Breast epithelium (tissue), 4 donors: ENCODE results near the gene EPN2. TPM values are rescaled to one million over a fixed set of nuclear protein-coding genes. Genes with fewer than 3 reads are reported as not detected.

Source experiments
- DNase-seq, 2 donors: peaks; one replicate each; pipeline ENCODE4 v3.0.0-alpha.2; 2019; ENCODE audit warnings: low spot score in 2 of 2
- H3K27ac ChIP-seq, 2 donors: fragments of 200-600 bp; sonication (generic) in 1 of 2; one replicate each; pipeline ENCODE4 v1.5.1; 2016 to 2019; ENCODE audit warnings: mild to moderate bottlenecking in 1 of 2
- H3K27me3 ChIP-seq, 2 donors: fragments of 200-600 bp; sonication (generic) in 1 of 2; one replicate each; pipeline versions ENCODE4 v1.5.1 to v1.6.0; 2017 to 2019; ENCODE audit warnings: control low read depth in 1 of 2, mild to moderate bottlenecking in 1 of 2
- H3K36me3 ChIP-seq: fragments of 200-600 bp; one replicate; pipeline ENCODE4 v1.5.1; 2019
- H3K4me1 ChIP-seq, 2 donors: fragments of 200-600 bp; sonication (generic); one replicate each; pipeline ENCODE4 v1.5.1; 2016 to 2019; ENCODE audit warnings: control low read depth in 1 of 2
- H3K4me3 ChIP-seq, 3 donors: fragments of 200-600 bp; sonication (generic); 1 replicate in 2 of 3; 2 replicates in 1 of 3; pipeline ENCODE4 v1.5.1; 2016 to 2019; ENCODE audit warnings: mild to moderate bottlenecking in 3 of 3, moderate library complexity in 2 of 3
- H3K9me3 ChIP-seq, 2 donors: fragments of 200-600 bp; sonication (generic) in 1 of 2; one replicate each; pipeline ENCODE4 v1.5.1; 2016 to 2019; ENCODE audit warnings: control low read depth in 1 of 2
- POLR2A ChIP-seq: fragments of 450-650 bp; IDR thresholded peaks from one replicate; pipeline ENCODE4 v1.6.1; 2016; ENCODE audit warnings: antibody characterized with exemption, mild to moderate bottlenecking, moderate library complexity
- POLR2AphosphoS5 ChIP-seq, 3 donors: sonication (generic); formaldehyde crosslinking; IDR thresholded peaks; one replicate each; pipeline ENCODE4 v1.6.1; 2017; ENCODE audit warnings: antibody characterized with exemption in 3 of 3
- intact Hi-C: fragments of 100-400 bp; cut with DNase I; formaldehyde crosslinking; loops from one replicate; pipeline ENCODE4 v1.15.1; 2023; ENCODE audit warnings: low total_unique reads
- total RNA-seq, 3 donors: library from RNA; depleted of rRNA; stranded (reverse); fragments of >200 nt; gene quantifications; one replicate each; pipeline ENCODE4 v1.1.0, GENCODE V29; 2016
- TF ChIP-seq, protein P1 (sequence below), 3 donors: fragments of 450-650 bp; IDR thresholded peaks; one replicate each; pipeline ENCODE4 v1.5.1; 2016 to 2017; ENCODE audit warnings: antibody characterized with exemption in 3 of 3, mild to moderate bottlenecking in 3 of 3, moderate library complexity in 3 of 3

The EPN2 gene
- total RNA-seq, 3 donors from 2014 or later = 26.6 to 36.7 (median 30.6) TPM

DNA sequence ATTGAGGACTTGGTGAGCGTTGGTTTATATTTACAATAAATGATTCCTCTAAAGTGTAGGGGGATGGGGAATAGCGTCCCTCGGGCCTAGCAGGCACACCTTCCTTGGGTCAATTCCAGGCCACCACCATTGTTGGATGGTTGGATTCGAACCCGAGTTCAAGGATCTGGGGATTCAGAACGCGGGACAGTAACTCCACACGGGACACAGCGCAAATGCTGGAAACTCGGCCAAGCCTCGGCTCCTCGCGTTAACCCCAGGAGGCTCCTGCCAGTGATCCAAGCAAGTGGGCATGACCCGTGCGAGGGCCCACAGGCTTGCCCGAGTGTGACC lies 124.7 kb downstream of the EPN2 start:
- intact Hi-C loops = loop anchor here (5.0 to 10.0 kb wide), 2 partner anchors 85 to 293 kb away; no protein-coding TSS in a partner anchor
- no peak for DNase-seq
- H3K27ac ChIP-seq = peak overlapping the region; percentile 92 to 96
- H3K4me1 ChIP-seq = peaks cover 0 to 10% of the 10 kb centered on the region in 2 donors
- peak overlapping the region; percentile 66 to 86 (median 85) for H3K4me3 ChIP-seq
- no peaks in the 10 kb centered on the region for H3K36me3 ChIP-seq
- TF ChIP-seq POLR2AphosphoS5 (IDR thresholded peaks at IDR 0.05) (no peak), POLR2A (no peak)
- TF ChIP-seq, protein P1, sequence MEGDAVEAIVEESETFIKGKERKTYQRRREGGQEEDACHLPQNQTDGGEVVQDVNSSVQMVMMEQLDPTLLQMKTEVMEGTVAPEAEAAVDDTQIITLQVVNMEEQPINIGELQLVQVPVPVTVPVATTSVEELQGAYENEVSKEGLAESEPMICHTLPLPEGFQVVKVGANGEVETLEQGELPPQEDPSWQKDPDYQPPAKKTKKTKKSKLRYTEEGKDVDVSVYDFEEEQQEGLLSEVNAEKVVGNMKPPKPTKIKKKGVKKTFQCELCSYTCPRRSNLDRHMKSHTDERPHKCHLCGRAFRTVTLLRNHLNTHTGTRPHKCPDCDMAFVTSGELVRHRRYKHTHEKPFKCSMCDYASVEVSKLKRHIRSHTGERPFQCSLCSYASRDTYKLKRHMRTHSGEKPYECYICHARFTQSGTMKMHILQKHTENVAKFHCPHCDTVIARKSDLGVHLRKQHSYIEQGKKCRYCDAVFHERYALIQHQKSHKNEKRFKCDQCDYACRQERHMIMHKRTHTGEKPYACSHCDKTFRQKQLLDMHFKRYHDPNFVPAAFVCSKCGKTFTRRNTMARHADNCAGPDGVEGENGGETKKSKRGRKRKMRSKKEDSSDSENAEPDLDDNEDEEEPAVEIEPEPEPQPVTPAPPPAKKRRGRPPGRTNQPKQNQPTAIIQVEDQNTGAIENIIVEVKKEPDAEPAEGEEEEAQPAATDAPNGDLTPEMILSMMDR (IDR thresholded peaks at IDR 0.05) = no peak
- H3K27me3 ChIP-seq = no peaks in the 10 kb centered on the region
- no peaks in the 10 kb centered on the region for H3K9me3 ChIP-seq

DNA sequence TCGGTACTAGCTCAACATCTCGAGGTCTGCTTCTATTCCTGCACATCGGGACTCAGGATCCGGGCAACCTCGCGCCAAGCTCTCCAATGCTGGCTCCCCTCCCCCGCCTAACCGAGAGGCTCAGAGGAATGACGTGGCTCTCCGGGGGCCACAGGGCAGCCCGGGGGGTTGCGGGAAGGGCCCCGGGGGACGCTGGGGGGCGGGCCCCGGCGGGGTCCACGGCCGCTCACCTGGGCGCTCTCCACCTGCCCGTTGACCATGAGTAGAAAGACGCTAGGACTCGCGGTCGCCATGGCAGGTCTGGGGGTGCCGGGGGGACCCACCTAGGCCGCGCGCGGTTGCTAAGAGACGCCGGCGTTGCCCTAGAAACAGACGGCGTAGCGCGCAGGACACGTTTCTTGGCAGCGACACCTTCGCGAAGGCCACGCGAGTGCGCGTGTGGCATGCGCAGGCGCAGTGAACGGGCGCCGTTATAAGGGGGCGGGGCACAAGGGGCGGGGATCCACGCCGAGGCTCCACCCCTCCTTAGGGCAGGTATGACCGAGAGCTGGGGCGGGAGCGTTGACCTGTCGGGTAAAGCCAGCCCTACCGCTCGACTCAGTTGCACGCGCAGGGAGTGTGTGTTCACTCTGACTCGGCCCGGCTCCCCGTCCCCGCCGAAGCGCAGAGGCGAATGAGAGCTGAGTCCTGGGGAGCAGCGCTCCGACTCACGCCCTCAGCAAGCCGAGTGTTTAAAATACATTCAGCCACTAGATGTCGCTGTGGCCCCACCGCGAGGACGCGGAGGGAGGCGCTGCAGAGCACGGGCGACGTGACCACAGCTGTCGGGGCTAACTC lies 125.3 kb downstream of the EPN2 start, which contains the start of gene B9D1:
Gene B9D1, minus strand, starts transcription at position 447 of the 837 bp plus-strand sequence. Its CDS starts 154 bp downstream, at position 293.
- peak; percentile 55 to 84 (median 63) for TF ChIP-seq POLR2AphosphoS5 (IDR thresholded peaks at IDR 0.05)
- TF ChIP-seq POLR2A = no peak
- TF ChIP-seq, protein P1 (IDR thresholded peaks at IDR 0.05) = peak; percentile 97 to 99 (median 99)
- Histone ChIP-seq H3K4me1 (peaks cover 0 to 10% of the 10 kb centered on the region in 2 donors), H3K9me3 (no peaks in the 10 kb centered on the region), H3K36me3 (no peaks in the 10 kb centered on the region), H3K4me3 (peak within 1 kb of the TSS; percentile 66 to 86 (median 85)), H3K27me3 (no peaks in the 10 kb centered on the region), H3K27ac (peak within 1 kb of the TSS; percentile 92 to 96)
- intact Hi-C loops = loop anchor here (5.0 to 10.0 kb wide), 2 partner anchors 85 to 292 kb away; no protein-coding TSS in a partner anchor
- peak; percentile 91 to 93 for DNase-seq

DNA sequence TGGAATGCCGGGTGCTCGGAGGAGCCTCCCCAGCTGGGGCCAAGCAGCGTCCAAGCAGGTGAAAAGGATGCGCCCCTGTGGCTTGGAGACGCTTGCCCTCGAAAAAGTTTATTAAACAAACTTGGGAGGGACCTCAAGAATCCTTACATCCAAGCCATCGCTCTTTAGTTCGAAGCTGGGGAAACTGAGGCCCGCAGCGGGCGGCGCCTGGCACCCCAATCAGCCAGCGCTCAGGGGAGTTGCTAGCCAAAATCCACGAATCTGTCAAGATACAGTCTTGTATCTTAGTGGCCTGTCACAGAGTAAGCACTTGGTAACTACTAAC lies 125.9 kb downstream of the EPN2 start:
- peaks cover 0 to 10% of the 10 kb centered on the region in 2 donors for H3K4me1 ChIP-seq
- peak overlapping the region; percentile 92 to 96 for H3K27ac ChIP-seq
- intact Hi-C loops = loop anchor here (5.0 to 10.0 kb wide), 2 partner anchors 84 to 292 kb away; no protein-coding TSS in a partner anchor
- DNase-seq = no peak
- no peaks in the 10 kb centered on the region for H3K36me3 ChIP-seq
- peak overlapping the region; percentile 66 to 86 (median 85) for H3K4me3 ChIP-seq
- H3K27me3 ChIP-seq = no peaks in the 10 kb centered on the region
- no peaks in the 10 kb centered on the region for H3K9me3 ChIP-seq
- TF ChIP-seq, protein P1 (IDR thresholded peaks at IDR 0.05) = no peak
- TF ChIP-seq POLR2AphosphoS5 (IDR thresholded peaks at IDR 0.05) = no peak
- no peak for TF ChIP-seq POLR2A

DNA sequence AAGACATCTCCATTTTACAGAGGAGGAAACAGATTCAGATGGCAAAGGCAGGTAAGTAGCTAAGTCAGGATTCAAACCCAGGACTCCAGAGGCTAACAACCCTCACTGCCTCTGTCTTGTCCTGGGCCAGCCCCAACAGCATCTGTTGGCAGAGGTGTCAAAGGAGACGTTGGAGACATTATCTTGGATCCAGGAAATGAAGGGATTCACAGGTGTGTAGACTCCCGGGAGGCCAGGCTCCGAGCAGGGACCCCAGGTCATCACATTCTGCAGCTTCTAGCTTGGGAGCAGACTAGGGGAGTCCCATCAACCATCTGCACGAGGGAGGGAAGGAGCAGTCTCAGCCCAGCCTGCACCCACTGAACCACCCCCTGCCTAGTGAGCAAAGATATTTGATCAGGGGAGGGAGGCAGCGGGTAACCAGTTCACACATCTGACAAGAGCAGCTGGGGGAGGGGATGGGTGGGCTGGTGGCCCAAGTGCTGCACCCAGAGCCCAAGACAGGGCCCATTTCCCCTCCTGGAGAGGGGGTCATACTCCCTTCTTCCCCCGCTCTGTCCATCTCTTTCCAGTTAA lies 126.4 kb downstream of the EPN2 start:
- TF ChIP-seq POLR2AphosphoS5 (IDR thresholded peaks at IDR 0.05) (no peak), POLR2A (no peak)
- TF ChIP-seq, protein P1 (IDR thresholded peaks at IDR 0.05) = no peak
- H3K36me3 ChIP-seq = no peaks in the 10 kb centered on the region
- DNase-seq = no peak
- no peak overlapping the region for H3K4me3 ChIP-seq
- H3K4me1 ChIP-seq = peaks cover 0 to 10% of the 10 kb centered on the region in 2 donors
- intact Hi-C loops = loop anchor here (5.0 to 10.0 kb wide), 2 partner anchors 84 to 291 kb away; no protein-coding TSS in a partner anchor
- no peaks in the 10 kb centered on the region for H3K9me3 ChIP-seq
- H3K27ac ChIP-seq = peak overlapping the region in 1 of 2 donors; percentile 92
- no peaks in the 10 kb centered on the region for H3K27me3 ChIP-seq
